Hypothalamus (tissue), 51 donors: ENCODE data around the gene STX12.
"Not testable (repeated sequence)": the region's sequence is repeated elsewhere in the genome, so short reads cannot be mapped to it uniquely, and the experiment has no call there.

ENCODE experiments used
- DNase-seq, 51 donors: peaks; one replicate each; lab custom pipeline; 2025; lab: John Stamatoyannopoulos, UW

Gene STX12

GRCh38 chr1:27774654-27775053, 1.6 kb downstream of the STX12 start:
- DNase-seq: no peak

GRCh38 chr1:27775336-27775735, 2.3 kb downstream of the STX12 start:
- not testable (repeated sequence) for DNase-seq

- DNase-seq: not testable (repeated sequence)
Measured at GRCh38 chr1:27776276-27776675, 3.3 kb downstream of the STX12 start.

GRCh38 chr1:27778056-27778455, 5.0 kb downstream of the STX12 start:
- DNase-seq: peak in 1 of 51 donors; percentile 16

- no peak for DNase-seq
Measured at GRCh38 chr1:27779122-27779521, 6.1 kb downstream of the STX12 start.

- DNase-seq: no peak
Measured at GRCh38 chr1:27782950-27783349, 9.9 kb downstream of the STX12 start.

- DNase-seq: no peak
Measured at GRCh38 chr1:27784700-27785099, 11.7 kb downstream of the STX12 start.

- DNase-seq: no peak
Measured at GRCh38 chr1:27785781-27786455, 12.9 kb downstream of the STX12 start.

- DNase-seq: no peak
Measured at GRCh38 chr1:27787895-27788294, 14.9 kb downstream of the STX12 start.

- no peak for DNase-seq
Measured at GRCh38 chr1:27789540-27790041, 16.6 kb downstream of the STX12 start.

GRCh38 chr1:27790270-27790669, 17.3 kb downstream of the STX12 start:
- not testable (repeated sequence) for DNase-seq

- no peak for DNase-seq
Measured at GRCh38 chr1:27795601-27796000, 22.6 kb downstream of the STX12 start.

- DNase-seq: no peak
Measured at GRCh38 chr1:27804791-27805190, 31.8 kb downstream of the STX12 start.

GRCh38 chr1:27806758-27807157, 33.7 kb downstream of the STX12 start:
- no peak for DNase-seq

- no peak for DNase-seq
Measured at GRCh38 chr1:27807385-27807784, 34.4 kb downstream of the STX12 start.

GRCh38 chr1:27808131-27808530, 35.1 kb downstream of the STX12 start:
- not testable (repeated sequence) for DNase-seq

GRCh38 chr1:27809883-27810282, 36.9 kb downstream of the STX12 start:
- DNase-seq: no peak

- DNase-seq: no peak
Measured at GRCh38 chr1:27811741-27812500, 38.9 kb downstream of the STX12 start.

GRCh38 chr1:27816921-27817630, 44.1 kb downstream of the STX12 start:
- DNase-seq: no peak

GRCh38 chr1:27821761-27822315, 48.8 kb downstream of the STX12 start:
- DNase-seq: no peak

- no peak for DNase-seq
Measured at GRCh38 chr1:27823784-27824183, 50.8 kb downstream of the STX12 start.
